Lung (tissue), 12 donors: ENCODE data around the gene FLOT1. TPM values are rescaled to one million over a fixed set of nuclear protein-coding genes. Genes with fewer than 3 reads are reported as not detected.

Source experiments
- ATAC-seq: fragments of 200-7000 bp; cut with Tn5 transposase; one replicate; pipeline ENCODE4 v1.9.1; 2020; ENCODE audit warnings: moderate number of reproducible peaks; ENCODE audit not compliant: insufficient read depth, low FRiP score
- DNase-seq, 3 donors: peaks; one replicate each; pipeline ENCODE4 v3.0.0-alpha.2; 2013 to 2017
- H3K27ac ChIP-seq, 2 donors: one replicate each; pipeline ENCODE4 v1.5.1; 2013; ENCODE audit warnings: mild to moderate bottlenecking in 2 of 2, moderate library complexity in 2 of 2, control low read depth in 1 of 2, inconsistent platforms in 1 of 2, low read depth in 1 of 2, low read length in 1 of 2
- H3K27me3 ChIP-seq, 3 donors: one replicate each; pipeline ENCODE4 v1.5.1; 2013; ENCODE audit warnings: low read length in 2 of 3; ENCODE audit not compliant: control insufficient read depth in 3 of 3, insufficient read depth in 3 of 3
- H3K36me3 ChIP-seq, 4 donors: one replicate each; pipeline ENCODE4 v1.5.1; 2013; ENCODE audit warnings: low read length in 4 of 4, mild to moderate bottlenecking in 1 of 4, moderate library complexity in 1 of 4; ENCODE audit not compliant: control insufficient read depth in 4 of 4, insufficient read depth in 4 of 4
- H3K4me1 ChIP-seq, 5 donors: one replicate each; pipeline ENCODE4 v1.5.1; 2013; ENCODE audit warnings: low read length in 5 of 5, mild to moderate bottlenecking in 2 of 5, moderate library complexity in 1 of 5; ENCODE audit not compliant: control insufficient read depth in 5 of 5, insufficient read depth in 5 of 5
- H3K4me3 ChIP-seq: one replicate; pipeline ENCODE4 v1.5.1; 2013; ENCODE audit warnings: mild to moderate bottlenecking, control low read depth, moderate library complexity
- H3K9ac ChIP-seq, 2 donors: one replicate each; pipeline ENCODE4 v1.5.1; 2013; ENCODE audit warnings: low read length in 2 of 2, control low read depth in 1 of 2; ENCODE audit not compliant: insufficient read depth in 1 of 2
- H3K9me3 ChIP-seq, 4 donors: one replicate each; pipeline ENCODE4 v1.5.1; 2013; ENCODE audit warnings: low read length in 3 of 4, mild to moderate bottlenecking in 1 of 4, moderate library complexity in 1 of 4; ENCODE audit not compliant: control insufficient read depth in 4 of 4, insufficient read depth in 3 of 4
- WGBS, 2 donors: extraction: QIAGEN DNeasy Blood & Tissue Kit; methylation state at CpG; one replicate each; pipeline ENCODE4 v1.1.7; 2013; 5-methylcytosine and 5-hydroxymethylcytosine counted together
- polyA plus RNA-seq, 2 donors: library from polyadenylated mRNA; stranded (reverse); fragments of 200-250 nt; gene quantifications; one replicate each; pipeline ENCODE4 v1.2.1, GENCODE V29; 2013
- total RNA-seq, 2 donors: library from RNA; depleted of rRNA in 1 of 2; stranded (reverse); fragments of >200 nt in 1 of 2; gene quantifications; one replicate each; pipeline ENCODE4 v1.2.1, GENCODE V29; 2014 to 2021
- TF ChIP-seq, protein P1 (sequence below): IDR thresholded peaks from 2 replicates; pipeline ENCODE4 v1.5.1; 2012; ENCODE audit warnings: mild to moderate bottlenecking; ENCODE audit errors: control extremely low read depth, extremely low read depth
- donor health status: control.
- donor health status: control.
- donor health status: Bipolar disorder and iron deficiency.
- donor health status: healthy.
- donor health status: DM: yes; HTN: yes; CAD: no.

FLOT1 gene
- total and polyA plus RNA-seq, 4 donors: 88.0 to 474 (median 188) TPM

DNA sequence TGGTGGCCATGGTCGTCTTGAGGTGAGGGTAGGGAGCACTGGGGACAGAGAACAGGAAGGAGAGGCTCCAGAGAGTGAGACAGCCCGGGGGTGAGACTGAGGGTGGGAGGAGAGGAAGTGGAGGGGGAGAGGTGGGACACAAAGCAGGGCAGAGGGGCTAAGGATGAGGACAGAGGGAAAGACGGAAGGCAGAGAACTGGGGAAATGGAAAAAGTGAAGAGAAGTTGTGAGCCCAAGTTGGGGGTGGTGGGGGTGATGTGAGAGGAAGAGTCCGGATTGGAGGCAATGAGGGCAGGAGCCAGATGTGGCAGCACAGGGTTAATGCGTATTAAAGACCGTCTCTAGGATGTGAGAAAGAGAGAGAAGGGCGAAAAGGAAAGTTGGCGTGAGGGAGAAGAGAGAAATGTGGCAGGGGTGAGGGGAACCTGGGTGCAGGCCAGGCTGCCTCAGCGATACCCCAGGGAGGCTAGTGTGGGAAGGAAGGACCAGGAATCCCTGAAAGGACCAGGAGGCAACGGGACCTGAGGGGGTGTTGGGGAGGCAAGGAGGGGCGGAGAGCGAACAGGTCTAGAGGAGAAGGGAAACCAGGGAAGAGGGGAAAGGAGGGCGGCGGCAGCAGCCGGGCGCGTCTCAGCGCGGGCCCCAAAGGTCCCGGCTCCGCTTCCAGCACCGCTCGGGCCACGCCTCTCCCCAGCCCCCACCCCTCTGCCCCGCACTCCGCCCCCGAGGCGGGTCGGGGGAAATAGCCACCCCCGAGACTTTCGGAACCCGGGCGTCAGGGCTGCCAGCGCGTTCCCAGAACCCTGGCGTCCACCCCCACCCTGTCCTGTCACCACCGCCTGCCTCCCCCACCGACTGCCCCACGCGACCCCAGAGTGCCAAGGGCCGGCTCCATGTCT is 56.2 kb downstream of the FLOT1 start, which contains the start of gene PPP1R18:
PPP1R18 (minus strand) TSS at position 637 of the 899 bp plus-strand sequence; CDS start at position 10, 627 bp downstream.
- TF ChIP-seq, protein P1, sequence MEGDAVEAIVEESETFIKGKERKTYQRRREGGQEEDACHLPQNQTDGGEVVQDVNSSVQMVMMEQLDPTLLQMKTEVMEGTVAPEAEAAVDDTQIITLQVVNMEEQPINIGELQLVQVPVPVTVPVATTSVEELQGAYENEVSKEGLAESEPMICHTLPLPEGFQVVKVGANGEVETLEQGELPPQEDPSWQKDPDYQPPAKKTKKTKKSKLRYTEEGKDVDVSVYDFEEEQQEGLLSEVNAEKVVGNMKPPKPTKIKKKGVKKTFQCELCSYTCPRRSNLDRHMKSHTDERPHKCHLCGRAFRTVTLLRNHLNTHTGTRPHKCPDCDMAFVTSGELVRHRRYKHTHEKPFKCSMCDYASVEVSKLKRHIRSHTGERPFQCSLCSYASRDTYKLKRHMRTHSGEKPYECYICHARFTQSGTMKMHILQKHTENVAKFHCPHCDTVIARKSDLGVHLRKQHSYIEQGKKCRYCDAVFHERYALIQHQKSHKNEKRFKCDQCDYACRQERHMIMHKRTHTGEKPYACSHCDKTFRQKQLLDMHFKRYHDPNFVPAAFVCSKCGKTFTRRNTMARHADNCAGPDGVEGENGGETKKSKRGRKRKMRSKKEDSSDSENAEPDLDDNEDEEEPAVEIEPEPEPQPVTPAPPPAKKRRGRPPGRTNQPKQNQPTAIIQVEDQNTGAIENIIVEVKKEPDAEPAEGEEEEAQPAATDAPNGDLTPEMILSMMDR: no peak
- ATAC-seq (peak; percentile 52), DNase-seq (peak in 2 of 3 donors; percentile 79 to 80)
- Histone ChIP-seq H3K27ac (peak within 1 kb of the TSS; percentile 95 to 98), H3K4me1 (peaks cover 0 to 78% (median 20%) of the 10 kb centered on the region in 5 donors), H3K9me3 (no peaks in the 10 kb centered on the region), H3K27me3 (no peaks in the 10 kb centered on the region), H3K9ac (peak within 1 kb of the TSS in 1 of 2 donors; percentile 60), H3K4me3 (peak within 1 kb of the TSS; percentile 66), H3K36me3 (peaks cover 0 to 13% (median 2%) of the 10 kb centered on the region in 4 donors)
- WGBS, 2 donors: 1 to 3% methylated on average over 29 to 40 of the region's 41 CpGs

DNA sequence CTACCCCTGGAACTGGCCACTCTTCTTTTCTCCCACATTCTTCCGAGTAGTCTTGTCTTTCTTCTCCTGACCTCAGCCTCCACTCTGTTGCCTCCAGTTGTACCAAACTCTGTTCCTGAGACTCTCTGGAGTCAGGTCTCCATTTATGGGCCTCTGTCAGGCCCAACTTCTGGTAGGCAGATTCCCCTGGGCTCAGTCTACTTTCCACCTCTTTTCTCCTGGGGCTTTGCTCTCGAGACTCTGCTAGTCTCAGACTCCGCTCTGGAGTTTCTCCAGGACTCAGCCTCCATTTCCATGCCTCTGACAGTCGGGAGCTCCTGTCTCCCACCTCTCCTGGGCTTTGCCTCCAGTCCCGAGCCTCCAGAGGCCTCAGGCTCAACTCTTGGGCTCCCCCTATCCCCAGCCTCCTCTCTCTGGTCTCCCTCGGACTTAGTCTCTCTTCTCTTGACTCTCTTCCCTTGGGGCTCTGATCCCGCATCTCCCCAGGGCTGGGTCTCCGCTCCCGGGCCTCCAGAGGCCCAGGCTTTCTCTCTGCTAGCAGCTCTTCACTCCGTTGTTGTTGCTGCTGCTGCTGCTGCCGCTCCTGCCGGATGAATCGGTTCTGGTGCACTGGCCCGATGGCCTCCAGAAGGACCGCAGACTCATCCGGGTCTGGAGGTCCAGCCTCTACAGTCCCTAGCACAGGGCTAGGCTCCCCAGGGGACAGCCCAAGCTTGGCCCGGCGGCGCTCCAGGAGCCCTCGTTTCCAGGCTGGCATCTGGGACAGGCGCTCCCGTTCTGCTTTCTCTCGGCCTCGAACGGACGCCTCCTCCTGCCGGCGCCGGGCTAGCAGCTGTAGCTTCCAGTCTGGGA is 57.1 kb downstream of the FLOT1 start:
- H3K9me3 ChIP-seq: no peaks in the 10 kb centered on the region
- peak overlapping the region; percentile 90 to 95 for H3K27ac ChIP-seq
- TF ChIP-seq, protein P1: no peak
- WGBS, 2 donors: 32 to 36% methylated on average over 29 of the region's 29 CpGs
- H3K4me3 ChIP-seq: peak overlapping the region; percentile 66
- H3K36me3 ChIP-seq: peaks cover 0 to 14% (median 4%) of the 10 kb centered on the region in 4 donors
- peaks cover 0 to 74% (median 19%) of the 10 kb centered on the region in 5 donors for H3K4me1 ChIP-seq
- ATAC-seq: no peak
- H3K9ac ChIP-seq: peak overlapping the region in 1 of 2 donors; percentile 47
- DNase-seq: no peak
- no peaks in the 10 kb centered on the region for H3K27me3 ChIP-seq

DNA sequence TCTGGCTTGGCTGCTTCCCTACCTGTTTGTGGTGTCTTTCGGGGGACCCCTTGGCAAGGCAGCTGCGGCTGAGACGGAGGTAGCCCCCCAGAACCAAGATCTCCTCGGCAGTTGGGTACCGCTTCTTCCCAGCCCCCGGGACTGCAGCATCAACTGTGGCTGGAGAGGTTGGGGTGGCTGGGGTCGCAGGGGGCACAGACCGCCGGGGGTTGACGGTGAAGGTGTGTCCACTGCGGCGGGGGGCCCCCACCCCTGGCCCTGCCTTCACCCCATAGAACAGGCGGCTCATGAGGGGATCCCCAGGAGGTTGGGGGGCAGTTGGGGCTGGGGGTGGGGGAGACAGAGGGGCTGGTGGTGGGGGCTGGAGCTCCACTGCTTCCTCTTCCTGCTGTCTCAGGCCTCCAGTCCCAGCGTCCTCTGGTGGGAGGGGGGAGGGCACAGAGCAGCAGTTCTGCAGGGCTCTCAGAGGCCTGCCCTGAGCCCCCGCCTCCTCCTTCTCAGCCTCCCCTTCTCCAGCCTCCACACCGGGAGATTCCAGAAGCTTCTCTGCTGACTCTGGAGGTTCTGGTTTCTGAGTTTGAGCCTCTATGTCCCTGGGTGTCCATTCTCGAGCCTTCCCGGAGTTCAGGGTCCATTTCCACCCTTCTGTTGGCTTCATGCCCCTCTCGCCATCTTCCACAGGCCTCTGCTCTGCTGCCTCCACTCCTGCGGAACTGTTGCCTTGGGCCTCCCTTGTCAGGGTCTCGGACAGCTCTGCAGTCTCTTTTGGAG is 57.9 kb downstream of the FLOT1 start:
- no peaks in the 10 kb centered on the region for H3K27me3 ChIP-seq
- peak overlapping the region in 1 of 2 donors; percentile 47 for H3K9ac ChIP-seq
- peak overlapping the region; percentile 91 to 95 for H3K27ac ChIP-seq
- H3K36me3 ChIP-seq: peaks cover 0 to 19% (median 5%) of the 10 kb centered on the region in 4 donors
- peak overlapping the region; percentile 66 for H3K4me3 ChIP-seq
- TF ChIP-seq, protein P1: no peak
- H3K4me1 ChIP-seq: peaks cover 0 to 66% (median 16%) of the 10 kb centered on the region in 5 donors
- no peak for ATAC-seq
- WGBS, 2 donors: 20 to 32% methylated on average over 20 to 21 of the region's 21 CpGs
- no peaks in the 10 kb centered on the region for H3K9me3 ChIP-seq
- DNase-seq: no peak
